HG03175 (cell line): ENCODE results near the gene PLA2G4F.

Source experiments
- ATAC-seq: cut with Tn5 transposase; IDR thresholded peaks from one replicate; pipeline ENCODE4 v1.9.1; 2021; ENCODE audit warnings: mild to moderate bottlenecking, moderate library complexity; ENCODE audit not compliant: unreplicated experiment

The PLA2G4F gene, protein sequence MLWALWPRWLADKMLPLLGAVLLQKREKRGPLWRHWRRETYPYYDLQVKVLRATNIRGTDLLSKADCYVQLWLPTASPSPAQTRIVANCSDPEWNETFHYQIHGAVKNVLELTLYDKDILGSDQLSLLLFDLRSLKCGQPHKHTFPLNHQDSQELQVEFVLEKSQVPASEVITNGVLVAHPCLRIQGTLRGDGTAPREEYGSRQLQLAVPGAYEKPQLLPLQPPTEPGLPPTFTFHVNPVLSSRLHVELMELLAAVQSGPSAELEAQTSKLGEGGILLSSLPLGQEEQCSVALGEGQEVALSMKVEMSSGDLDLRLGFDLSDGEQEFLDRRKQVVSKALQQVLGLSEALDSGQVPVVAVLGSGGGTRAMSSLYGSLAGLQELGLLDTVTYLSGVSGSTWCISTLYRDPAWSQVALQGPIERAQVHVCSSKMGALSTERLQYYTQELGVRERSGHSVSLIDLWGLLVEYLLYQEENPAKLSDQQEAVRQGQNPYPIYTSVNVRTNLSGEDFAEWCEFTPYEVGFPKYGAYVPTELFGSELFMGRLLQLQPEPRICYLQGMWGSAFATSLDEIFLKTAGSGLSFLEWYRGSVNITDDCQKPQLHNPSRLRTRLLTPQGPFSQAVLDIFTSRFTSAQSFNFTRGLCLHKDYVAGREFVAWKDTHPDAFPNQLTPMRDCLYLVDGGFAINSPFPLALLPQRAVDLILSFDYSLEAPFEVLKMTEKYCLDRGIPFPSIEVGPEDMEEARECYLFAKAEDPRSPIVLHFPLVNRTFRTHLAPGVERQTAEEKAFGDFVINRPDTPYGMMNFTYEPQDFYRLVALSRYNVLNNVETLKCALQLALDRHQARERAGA

GRCh38 chr15:42156243-42156922, at the start of gene PLA2G4F:
Gene PLA2G4F, minus strand, starts transcription at chr15:42156636. Its CDS starts 87 bp downstream, at chr15:42156549.
- no peak for ATAC-seq

- no peak for ATAC-seq
Measured at GRCh38 chr15:42203891-42204290, 47.5 kb upstream of the PLA2G4F start.

- no peak for ATAC-seq
Measured at GRCh38 chr15:42202653-42203052, 46.2 kb upstream of the PLA2G4F start.

- ATAC-seq: no peak
Measured at GRCh38 chr15:42201801-42202200, 45.4 kb upstream of the PLA2G4F start.

DNA sequence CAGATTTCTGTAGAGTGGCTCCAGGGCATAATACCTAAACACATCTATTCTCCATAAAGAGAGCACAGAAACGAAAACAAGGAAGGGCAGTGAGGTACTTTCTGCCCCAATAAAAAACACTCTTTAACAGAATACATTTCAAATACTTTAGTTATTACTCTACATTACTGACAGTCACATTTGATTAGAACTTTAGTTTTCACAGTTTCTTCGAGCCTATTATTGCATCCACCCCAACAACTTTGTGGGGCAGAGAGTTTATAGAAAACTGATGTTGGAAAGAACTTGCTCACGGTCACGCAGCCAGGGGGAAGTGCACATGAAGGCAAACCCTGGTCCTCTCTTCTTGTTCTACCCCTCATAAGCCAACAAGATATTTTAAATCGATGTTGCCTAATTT, 42.7 kb upstream of the PLA2G4F start:
- ATAC-seq: no peak

- ATAC-seq: no peak
Measured at GRCh38 chr15:42198516-42198915, 42.1 kb upstream of the PLA2G4F start.

DNA sequence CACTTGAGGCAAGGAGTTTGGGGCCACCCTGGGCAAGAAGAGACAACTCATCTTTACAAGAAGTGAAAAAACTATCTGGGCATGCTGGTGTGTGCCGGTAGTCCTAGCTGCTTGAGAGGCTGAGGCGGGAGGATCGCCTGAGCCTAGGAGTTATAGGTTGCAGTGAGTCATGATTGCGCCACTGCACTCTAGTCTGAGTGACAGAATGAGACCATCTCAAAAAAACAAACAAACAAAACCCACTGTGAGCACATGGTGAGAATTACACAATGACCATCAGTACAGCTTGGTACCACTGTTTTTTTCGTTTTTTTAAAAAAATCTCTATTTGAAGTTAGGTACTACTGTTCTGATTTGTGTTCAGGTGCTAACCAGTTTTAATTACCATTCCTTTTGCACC, 38.1 kb upstream of the PLA2G4F start:
- ATAC-seq: no peak

DNA sequence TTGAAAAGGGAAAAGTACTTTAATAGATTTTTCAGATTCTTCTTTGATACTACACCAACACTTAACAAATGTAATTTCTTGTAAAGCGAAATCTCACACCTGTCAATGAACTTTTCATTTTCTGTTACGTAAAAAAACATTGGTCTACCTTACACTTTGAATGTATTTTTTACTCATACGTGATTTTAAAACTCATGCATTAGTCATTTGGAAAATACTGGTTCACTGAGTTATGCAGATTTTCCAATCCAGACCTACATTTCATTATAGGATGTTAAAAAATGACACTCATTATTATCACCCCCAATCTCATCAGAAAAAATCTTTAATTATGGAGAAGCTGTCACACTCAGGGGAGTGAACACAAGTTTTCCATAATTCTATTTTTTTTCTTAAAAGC, 36.9 kb upstream of the PLA2G4F start:
- no peak for ATAC-seq

GRCh38 chr15:42191610-42192346, 35.3 kb upstream of the PLA2G4F start:
- ATAC-seq: no peak

DNA sequence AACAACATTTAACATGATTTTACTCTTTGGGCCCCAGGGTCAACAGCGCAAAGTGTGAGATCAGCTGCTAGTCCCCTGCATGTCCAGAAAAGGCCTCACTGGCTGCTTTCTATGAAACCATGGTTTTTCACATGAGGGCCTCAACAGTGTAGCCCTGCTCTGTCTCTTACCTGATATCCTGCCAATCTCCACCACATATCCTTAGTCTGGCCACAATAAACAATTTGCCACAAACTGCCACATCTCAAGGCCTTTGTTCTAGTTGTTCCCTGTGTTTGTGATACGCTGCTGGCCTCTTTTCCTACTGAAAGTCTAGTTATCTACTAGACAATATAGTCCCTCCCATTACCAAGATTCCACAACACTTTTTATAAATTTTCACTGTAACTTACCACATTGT, 33.9 kb upstream of the PLA2G4F start:
- no peak for ATAC-seq

GRCh38 chr15:42185801-42186200, 29.4 kb upstream of the PLA2G4F start:
- no peak for ATAC-seq

DNA sequence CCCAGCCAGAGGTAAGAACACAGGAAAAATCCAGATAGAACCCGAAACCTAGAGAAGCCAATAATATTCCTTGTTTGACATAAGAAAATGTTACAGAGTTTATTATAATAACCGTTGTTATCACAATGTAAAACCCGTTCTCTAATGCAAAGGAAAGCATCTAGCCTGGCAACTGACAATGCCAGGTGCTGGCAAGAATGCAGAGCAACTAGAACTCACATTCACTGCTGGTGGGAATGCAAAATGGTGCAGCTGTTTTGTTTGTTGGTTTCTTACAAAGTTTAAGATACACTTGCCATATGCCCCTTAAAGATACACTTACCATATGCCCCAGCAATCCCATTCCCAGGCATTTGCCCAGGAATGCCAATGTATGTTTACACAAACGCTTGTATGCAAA, 28.3 kb upstream of the PLA2G4F start:
- no peak for ATAC-seq

DNA sequence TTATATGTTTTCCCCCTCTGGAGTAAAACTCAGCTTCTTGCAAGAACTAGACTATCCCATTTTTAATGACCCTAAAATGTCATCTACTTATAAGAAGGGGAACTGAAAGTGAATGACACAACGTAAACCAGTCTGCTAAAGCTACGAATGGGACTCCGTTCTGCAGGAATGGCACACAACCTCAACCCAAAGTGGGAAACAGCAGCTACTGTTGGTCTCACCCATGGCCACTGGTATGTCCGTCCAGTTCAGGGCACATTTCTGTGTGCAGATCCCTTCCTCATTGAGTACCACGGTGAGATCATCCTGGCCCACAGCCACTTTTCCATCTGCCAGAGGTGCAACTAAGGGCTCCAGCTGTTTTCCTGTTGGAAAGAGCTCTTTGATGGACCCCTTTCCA, 27.9 kb upstream of the PLA2G4F start:
- no peak for ATAC-seq

DNA sequence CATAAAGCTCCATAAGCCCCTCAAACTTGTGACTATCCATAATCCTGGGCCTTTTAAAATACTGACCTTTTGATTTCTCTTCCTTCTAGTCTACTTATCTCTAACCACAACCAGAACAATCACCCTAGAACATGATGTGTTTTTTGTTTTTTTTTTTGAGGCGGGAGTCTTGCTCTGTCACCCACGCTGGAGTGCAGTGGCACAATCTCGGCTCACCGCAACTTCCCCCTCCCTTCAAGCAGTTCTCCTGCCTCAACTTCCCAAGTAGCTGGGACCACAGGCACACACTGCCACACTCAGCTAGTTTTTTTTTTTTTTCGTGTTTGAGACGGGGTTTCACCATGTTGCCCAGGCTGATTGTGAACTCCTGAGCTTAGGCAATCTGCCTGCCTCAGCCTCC, 26.5 kb upstream of the PLA2G4F start:
- ATAC-seq: no peak

GRCh38 chr15:42182328-42182886, 26.0 kb upstream of the PLA2G4F start:
- ATAC-seq: no peak

GRCh38 chr15:42178056-42178455, 21.6 kb upstream of the PLA2G4F start:
- ATAC-seq: no peak

DNA sequence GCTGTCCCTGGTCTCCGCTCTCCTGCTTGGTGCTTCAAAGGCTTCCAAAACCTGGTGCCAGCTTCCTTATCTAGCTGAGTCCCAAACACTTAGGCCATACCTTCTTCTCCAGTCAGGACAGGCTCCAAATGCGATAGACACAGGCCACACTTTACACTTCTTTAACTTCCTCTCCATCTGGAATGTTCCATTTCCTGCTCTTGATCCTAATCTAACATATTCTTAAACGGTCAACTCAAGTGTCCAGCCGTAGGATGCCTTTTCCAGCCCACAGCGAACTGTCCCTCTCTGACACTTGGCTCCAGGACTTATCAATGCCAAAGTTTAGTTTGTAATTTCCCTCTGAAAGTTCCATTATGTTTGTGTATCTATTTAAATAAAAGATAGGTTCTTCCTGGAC, 19.2 kb upstream of the PLA2G4F start:
- no peak for ATAC-seq

DNA sequence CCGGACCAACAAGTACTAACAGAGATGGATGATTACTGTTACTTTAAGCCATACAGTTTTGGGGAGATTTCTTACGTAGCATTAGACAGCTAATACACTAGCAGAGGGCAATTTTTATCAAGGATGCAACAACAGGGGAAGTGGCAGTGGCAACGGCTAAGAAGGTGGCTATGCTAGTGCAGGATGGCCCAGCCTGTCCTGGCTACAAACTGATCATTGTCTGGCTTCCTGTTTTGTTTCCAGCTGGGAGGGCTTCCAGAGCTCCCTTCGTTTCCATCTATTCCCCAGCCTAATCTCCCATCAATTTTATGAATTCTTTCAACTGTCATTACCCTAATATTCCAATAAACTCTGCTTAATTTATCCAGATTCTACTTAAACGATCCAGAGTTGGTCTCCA, 16.0 kb upstream of the PLA2G4F start:
- ATAC-seq: no peak

DNA sequence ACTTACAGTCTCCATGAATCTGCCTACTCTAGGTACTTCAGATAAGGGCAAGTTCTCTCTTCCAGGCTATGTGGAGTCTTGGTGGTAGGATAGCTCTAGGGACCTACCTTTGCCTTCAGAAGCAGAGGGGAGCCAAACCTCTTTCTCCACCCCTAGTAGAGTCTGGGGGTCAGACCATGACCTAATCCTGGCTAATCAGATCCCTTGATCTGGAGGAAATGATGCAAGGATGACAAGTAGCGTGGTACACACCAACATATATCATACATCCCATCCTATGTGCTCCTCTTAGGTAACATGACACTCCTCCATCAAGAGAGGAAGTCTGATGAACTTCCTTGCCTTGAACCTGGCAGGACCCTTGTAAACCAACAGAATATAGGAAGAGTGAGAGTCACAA, 15.4 kb upstream of the PLA2G4F start:
- no peak for ATAC-seq

GRCh38 chr15:42171122-42171521, 14.7 kb upstream of the PLA2G4F start:
- ATAC-seq: no peak
